ENCODE data around the gene MTOR. TPM values are rescaled to one million over a fixed set of nuclear protein-coding genes. Genes with fewer than 3 reads are reported as not detected.

The MTOR gene
- total RNA-seq, 4 donors from 2014 or later: 32.8 to 66.8 (median 48.2) TPM

DNA sequence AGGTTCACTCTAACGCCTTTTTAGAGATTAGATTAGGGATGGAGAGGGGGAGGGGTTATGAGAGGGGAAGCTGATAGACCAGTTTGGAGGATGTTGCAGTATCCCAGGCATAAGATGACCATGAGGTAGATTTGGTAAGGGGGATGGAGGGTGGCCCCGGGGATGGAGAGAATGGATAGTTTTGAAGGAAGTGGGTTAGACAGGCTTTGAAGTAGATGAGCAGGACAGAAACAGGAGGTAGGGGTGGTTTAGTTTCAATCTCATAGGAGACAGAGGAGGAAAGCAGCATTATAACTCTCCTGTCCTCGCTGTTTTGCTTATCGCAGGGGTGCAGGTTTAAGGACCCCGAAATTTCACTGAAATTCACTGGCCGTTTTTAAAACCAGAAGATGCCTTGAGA lies 22.4 kb upstream of the MTOR start:
- no peaks in the 10 kb centered on the region for H3K9me3 ChIP-seq
- peaks cover 0 to 11% (median 0%) of the 10 kb centered on the region in 4 donors for H3K4me1 ChIP-seq
- no peaks in the 10 kb centered on the region for H3K27me3 ChIP-seq
- H3K27ac ChIP-seq: no peak overlapping the region
- H3K36me3 ChIP-seq: peaks cover 0 to 34% (median 0%) of the 10 kb centered on the region in 3 donors
- no peak overlapping the region for H3K4me3 ChIP-seq
- TF ChIP-seq POLR2A (IDR thresholded peaks at IDR 0.05): no peak
- no peak for TF ChIP-seq CTCF (IDR thresholded peaks at IDR 0.05)
- DNase-seq: no peak

DNA sequence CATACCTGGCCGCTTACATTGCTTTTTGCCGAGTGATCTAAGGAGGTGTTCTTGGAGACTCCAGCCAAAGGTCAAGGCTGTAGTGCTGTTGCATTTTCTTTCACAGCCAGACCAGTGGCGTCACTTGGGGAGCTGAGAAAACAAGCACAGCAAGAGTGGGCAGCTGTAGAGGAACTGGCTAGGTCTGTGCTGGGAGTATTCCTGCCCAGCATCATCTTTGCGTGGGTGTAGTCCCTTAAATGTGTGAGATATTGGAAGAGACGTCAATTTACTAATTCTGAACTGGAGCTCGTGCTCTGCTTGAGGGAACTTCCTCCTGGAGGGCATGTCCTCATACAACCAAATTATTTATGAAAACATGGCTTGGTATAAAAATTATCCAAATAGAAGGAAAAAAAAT lies 20.8 kb upstream of the MTOR start:
- Histone ChIP-seq H3K36me3 (peaks cover 0 to 31% (median 0%) of the 10 kb centered on the region in 3 donors), H3K27ac (no peak overlapping the region), H3K4me1 (peaks cover 0 to 11% (median 0%) of the 10 kb centered on the region in 4 donors), H3K27me3 (no peaks in the 10 kb centered on the region), H3K4me3 (no peak overlapping the region), H3K9me3 (no peaks in the 10 kb centered on the region)
- TF ChIP-seq POLR2A (IDR thresholded peaks at IDR 0.05) (no peak), CTCF (IDR thresholded peaks at IDR 0.05) (no peak)
- no peak for DNase-seq

- H3K4me3 ChIP-seq: no peak overlapping the region
- TF ChIP-seq CTCF (IDR thresholded peaks at IDR 0.05): no peak
- TF ChIP-seq POLR2A (IDR thresholded peaks at IDR 0.05): no peak
- H3K27me3 ChIP-seq: no peaks in the 10 kb centered on the region
- H3K27ac ChIP-seq: peak overlapping the region in 2 of 4 donors; percentile 4 to 73
- no peaks in the 10 kb centered on the region for H3K9me3 ChIP-seq
- H3K36me3 ChIP-seq: peaks cover 0 to 19% (median 0%) of the 10 kb centered on the region in 3 donors
- peaks cover 0 to 11% (median 0%) of the 10 kb centered on the region in 4 donors for H3K4me1 ChIP-seq
- DNase-seq: no peak
These were observed 19.4 kb upstream of the MTOR start for GRCh38 chr1:11281518-11282331.

GRCh38 chr1:11280719-11281376 lies 18.5 kb upstream of the MTOR start:
- no peak overlapping the region for H3K4me3 ChIP-seq
- peak overlapping the region in 3 of 4 donors; percentile 4 to 73 (median 29) for H3K27ac ChIP-seq
- DNase-seq: peak in 2 of 3 donors; percentile 54 to 63
- H3K9me3 ChIP-seq: no peaks in the 10 kb centered on the region
- H3K27me3 ChIP-seq: no peaks in the 10 kb centered on the region
- peaks cover 0 to 12% (median 0%) of the 10 kb centered on the region in 3 donors for H3K36me3 ChIP-seq
- peaks cover 0 to 15% (median 2%) of the 10 kb centered on the region in 4 donors for H3K4me1 ChIP-seq
- no peak for TF ChIP-seq CTCF (IDR thresholded peaks at IDR 0.05)
- no peak for TF ChIP-seq POLR2A (IDR thresholded peaks at IDR 0.05)

- Histone ChIP-seq H3K27me3 (no peaks in the 10 kb centered on the region), H3K4me3 (no peak overlapping the region), H3K4me1 (peaks cover 0 to 28% (median 7%) of the 10 kb centered on the region in 4 donors), H3K36me3 (peaks cover 0 to 5% (median 0%) of the 10 kb centered on the region in 3 donors), H3K9me3 (no peaks in the 10 kb centered on the region), H3K27ac (no peak overlapping the region)
- TF ChIP-seq POLR2A (IDR thresholded peaks at IDR 0.05) (no peak), CTCF (IDR thresholded peaks at IDR 0.05) (no peak)
- no peak for DNase-seq
These were observed 17.3 kb upstream of the MTOR start for GRCh38 chr1:11279630-11280029.
